ENCODE results near the gene PIAS2. TPM values are rescaled to one million over a fixed set of nuclear protein-coding genes. Genes with fewer than 3 reads are reported as not detected.

The PIAS2 gene
- total RNA-seq, 5 donors from 2014 or later (not counting 1 experiment from before 2014, with no cell fraction given): 27.2 to 39.8 (median 31.0) TPM

- Mint-ChIP-seq H3K4me1 (no peaks in the 10 kb centered on the region), H3K27ac (no peak overlapping the region), H3K27me3 (no peaks in the 10 kb centered on the region), H3K9me3 (no peaks in the 10 kb centered on the region), H3K36me3 (peaks cover 68% of the 10 kb centered on the region), H3K4me3 (no peak overlapping the region)
- Histone ChIP-seq H3K9me3 (no peaks in the 10 kb centered on the region), H3K4me3 (ENCODE audit: control insufficient read depth in 1 of 2, extremely low read depth in 1 of 2, low read length in 1 of 2) (no peak overlapping the region), H3K27me3 (replicated peaks in 1 of 2; ENCODE audit: control insufficient read depth in 2 of 2, extremely low read depth in 1 of 2, insufficient read depth in 2 of 2, low read length in 1 of 2) (no peaks in the 10 kb centered on the region), H3K4me1 (ENCODE audit: control insufficient read depth in 1 of 2, extremely low read depth in 1 of 2, insufficient read depth in 2 of 2, low read length in 2 of 2) (no peaks in the 10 kb centered on the region), H3K36me3 (ENCODE audit: control insufficient read depth in 2 of 2, extremely low read depth in 1 of 2, insufficient read depth in 1 of 2, low read length in 1 of 2) (peaks cover 0 to 18% of the 10 kb centered on the region in 2 donors), H3K27ac (ENCODE audit: low read length) (no peak overlapping the region)
- ATAC-seq (replicated peaks in 1 of 4) (no peak), DNase-seq (no peak)
- 100% methylated on average over 3 of the region's 4 CpGs for WGBS (ENCODE audit: insufficient coverage)
- POLR2A ChIA-PET: no interaction called here
- CTCF ChIA-PET: no interaction called here
Observed at GRCh38 chr18:46829531-46829930, 87.8 kb downstream of the PIAS2 start.

GRCh38 chr18:46821856-46822711 is 95.2 kb downstream of the PIAS2 start:
- Mint-ChIP-seq H3K36me3 (peaks cover 48% of the 10 kb centered on the region), H3K4me3 (no peak overlapping the region), H3K27ac (no peak overlapping the region), H3K9me3 (no peaks in the 10 kb centered on the region), H3K27me3 (no peaks in the 10 kb centered on the region), H3K4me1 (no peaks in the 10 kb centered on the region)
- WGBS (ENCODE audit: insufficient coverage): no CpG with 5 or more reads among the region's 3 CpGs
- ATAC-seq (replicated peaks in 1 of 4) (no peak), DNase-seq (no peak)
- ChIA-PET CTCF (interaction anchor here in 1 of 2 donors (0.6 to 0.7 kb wide), 2 partner anchors 12 to 48 kb away, joined by 3 to 4 read pairs; no protein-coding TSS in a partner anchor), POLR2A (no interaction called here)
- no peaks in the 10 kb centered on the region for H3K4me1 ChIP-seq (ENCODE audit: control insufficient read depth in 1 of 2, extremely low read depth in 1 of 2, insufficient read depth in 2 of 2, low read length in 2 of 2)
- no peaks in the 10 kb centered on the region for H3K27me3 ChIP-seq (replicated peaks in 1 of 2; ENCODE audit: control insufficient read depth in 2 of 2, extremely low read depth in 1 of 2, insufficient read depth in 2 of 2, low read length in 1 of 2)
- H3K9me3 ChIP-seq: no peaks in the 10 kb centered on the region
- no peak overlapping the region for H3K4me3 ChIP-seq (ENCODE audit: control insufficient read depth in 1 of 2, extremely low read depth in 1 of 2, low read length in 1 of 2)
- H3K27ac ChIP-seq (ENCODE audit: low read length): no peak overlapping the region
- H3K36me3 ChIP-seq (ENCODE audit: control insufficient read depth in 2 of 2, extremely low read depth in 1 of 2, insufficient read depth in 1 of 2, low read length in 1 of 2): peaks cover 0 to 9% of the 10 kb centered on the region in 2 donors

GRCh38 chr18:46820863-46821262 is 96.4 kb downstream of the PIAS2 start:
- Mint-ChIP-seq H3K27ac (no peak overlapping the region), H3K4me1 (no peaks in the 10 kb centered on the region), H3K4me3 (no peak overlapping the region), H3K36me3 (peaks cover 38% of the 10 kb centered on the region), H3K9me3 (no peaks in the 10 kb centered on the region), H3K27me3 (no peaks in the 10 kb centered on the region)
- ATAC-seq (replicated peaks in 1 of 4) (no peak), DNase-seq (no peak)
- WGBS (ENCODE audit: insufficient coverage): 95% methylated on average over 5 of the region's 6 CpGs
- Histone ChIP-seq H3K27me3 (replicated peaks in 1 of 2; ENCODE audit: control insufficient read depth in 2 of 2, extremely low read depth in 1 of 2, insufficient read depth in 2 of 2, low read length in 1 of 2) (no peaks in the 10 kb centered on the region), H3K4me1 (ENCODE audit: control insufficient read depth in 1 of 2, extremely low read depth in 1 of 2, insufficient read depth in 2 of 2, low read length in 2 of 2) (no peaks in the 10 kb centered on the region), H3K27ac (ENCODE audit: low read length) (no peak overlapping the region), H3K4me3 (ENCODE audit: control insufficient read depth in 1 of 2, extremely low read depth in 1 of 2, low read length in 1 of 2) (no peak overlapping the region), H3K36me3 (ENCODE audit: control insufficient read depth in 2 of 2, extremely low read depth in 1 of 2, insufficient read depth in 1 of 2, low read length in 1 of 2) (peaks cover 0 to 8% of the 10 kb centered on the region in 2 donors), H3K9me3 (no peaks in the 10 kb centered on the region)
- ChIA-PET CTCF (no interaction called here), POLR2A (interaction anchor here in 1 of 2 donors (0.6 kb wide), 1 partner anchor 90 kb away, joined by 3 read pairs; no protein-coding TSS in a partner anchor)

GRCh38 chr18:46815661-46816060 is 101.6 kb downstream of the PIAS2 start:
- no peaks in the 10 kb centered on the region for H3K9me3 Mint-ChIP-seq
- H3K27me3 Mint-ChIP-seq: no peaks in the 10 kb centered on the region
- ATAC-seq (replicated peaks in 1 of 4) (no peak), DNase-seq (no peak)
- H3K36me3 Mint-ChIP-seq: peaks cover 9% of the 10 kb centered on the region
- WGBS (ENCODE audit: insufficient coverage): 100% methylated on average over 3 of the region's 6 CpGs
- no peaks in the 10 kb centered on the region for H3K4me1 ChIP-seq (ENCODE audit: control insufficient read depth in 1 of 2, extremely low read depth in 1 of 2, insufficient read depth in 2 of 2, low read length in 2 of 2)
- peaks cover 3% of the 10 kb centered on the region in 2 donors for H3K36me3 ChIP-seq (ENCODE audit: control insufficient read depth in 2 of 2, extremely low read depth in 1 of 2, insufficient read depth in 1 of 2, low read length in 1 of 2)
- no peak overlapping the region for H3K27ac ChIP-seq (ENCODE audit: low read length)
- no peak overlapping the region for H3K27ac Mint-ChIP-seq
- H3K27me3 ChIP-seq (replicated peaks in 1 of 2; ENCODE audit: control insufficient read depth in 2 of 2, extremely low read depth in 1 of 2, insufficient read depth in 2 of 2, low read length in 1 of 2): no peaks in the 10 kb centered on the region
- H3K4me3 Mint-ChIP-seq: no peak overlapping the region
- ChIA-PET POLR2A (no interaction called here), CTCF (no interaction called here)
- no peaks in the 10 kb centered on the region for H3K9me3 ChIP-seq
- H3K4me1 Mint-ChIP-seq: no peaks in the 10 kb centered on the region
- no peak overlapping the region for H3K4me3 ChIP-seq (ENCODE audit: control insufficient read depth in 1 of 2, extremely low read depth in 1 of 2, low read length in 1 of 2)

GRCh38 chr18:46814399-46814798 is 102.9 kb downstream of the PIAS2 start:
- H3K4me3 Mint-ChIP-seq: no peak overlapping the region
- ChIA-PET POLR2A (interaction anchor here in 1 of 2 donors (0.6 kb wide), 1 partner anchor 19 kb away, joined by 3 read pairs; no protein-coding TSS in a partner anchor), CTCF (no interaction called here)
- no peak for ATAC-seq (replicated peaks in 1 of 4)
- 100% methylated on average over 3 of the region's 4 CpGs for WGBS (ENCODE audit: insufficient coverage)
- H3K27ac ChIP-seq (ENCODE audit: low read length): no peak overlapping the region
- H3K4me1 Mint-ChIP-seq: no peaks in the 10 kb centered on the region
- H3K4me3 ChIP-seq (ENCODE audit: control insufficient read depth in 1 of 2, extremely low read depth in 1 of 2, low read length in 1 of 2): no peak overlapping the region
- H3K27me3 ChIP-seq (replicated peaks in 1 of 2; ENCODE audit: control insufficient read depth in 2 of 2, extremely low read depth in 1 of 2, insufficient read depth in 2 of 2, low read length in 1 of 2): no peaks in the 10 kb centered on the region
- H3K27ac Mint-ChIP-seq: no peak overlapping the region
- no peaks in the 10 kb centered on the region for H3K9me3 ChIP-seq
- no peak for DNase-seq
- no peaks in the 10 kb centered on the region for H3K4me1 ChIP-seq (ENCODE audit: control insufficient read depth in 1 of 2, extremely low read depth in 1 of 2, insufficient read depth in 2 of 2, low read length in 2 of 2)
- H3K36me3 ChIP-seq (ENCODE audit: control insufficient read depth in 2 of 2, extremely low read depth in 1 of 2, insufficient read depth in 1 of 2, low read length in 1 of 2): peaks cover 0 to 3% of the 10 kb centered on the region in 2 donors
- peaks cover 9% of the 10 kb centered on the region for H3K36me3 Mint-ChIP-seq
- H3K27me3 Mint-ChIP-seq: no peaks in the 10 kb centered on the region
- H3K9me3 Mint-ChIP-seq: no peaks in the 10 kb centered on the region

GRCh38 chr18:46812311-46812710 is 105.0 kb downstream of the PIAS2 start:
- ATAC-seq (replicated peaks in 1 of 4) (no peak), DNase-seq (no peak)
- Mint-ChIP-seq H3K4me1 (no peaks in the 10 kb centered on the region), H3K4me3 (no peak overlapping the region), H3K27ac (no peak overlapping the region), H3K36me3 (peaks cover 12% of the 10 kb centered on the region), H3K9me3 (no peaks in the 10 kb centered on the region), H3K27me3 (no peaks in the 10 kb centered on the region)
- no CpG with 5 or more reads among the region's 2 CpGs for WGBS (ENCODE audit: insufficient coverage)
- H3K9me3 ChIP-seq: no peaks in the 10 kb centered on the region
- H3K27ac ChIP-seq (ENCODE audit: low read length): no peak overlapping the region
- H3K4me3 ChIP-seq (ENCODE audit: control insufficient read depth in 1 of 2, extremely low read depth in 1 of 2, low read length in 1 of 2): no peak overlapping the region
- ChIA-PET POLR2A (no interaction called here), CTCF (no interaction called here)
- no peaks in the 10 kb centered on the region for H3K4me1 ChIP-seq (ENCODE audit: control insufficient read depth in 1 of 2, extremely low read depth in 1 of 2, insufficient read depth in 2 of 2, low read length in 2 of 2)
- H3K27me3 ChIP-seq (replicated peaks in 1 of 2; ENCODE audit: control insufficient read depth in 2 of 2, extremely low read depth in 1 of 2, insufficient read depth in 2 of 2, low read length in 1 of 2): no peaks in the 10 kb centered on the region
- peaks cover 0 to 3% of the 10 kb centered on the region in 2 donors for H3K36me3 ChIP-seq (ENCODE audit: control insufficient read depth in 2 of 2, extremely low read depth in 1 of 2, insufficient read depth in 1 of 2, low read length in 1 of 2)
